ENCODE data around the gene ATP8B4.
"Not testable (repeated sequence)": the region's sequence is repeated elsewhere in the genome, so short reads cannot be mapped to it uniquely, and the experiment has no call there.

ATP8B4 gene

DNA sequence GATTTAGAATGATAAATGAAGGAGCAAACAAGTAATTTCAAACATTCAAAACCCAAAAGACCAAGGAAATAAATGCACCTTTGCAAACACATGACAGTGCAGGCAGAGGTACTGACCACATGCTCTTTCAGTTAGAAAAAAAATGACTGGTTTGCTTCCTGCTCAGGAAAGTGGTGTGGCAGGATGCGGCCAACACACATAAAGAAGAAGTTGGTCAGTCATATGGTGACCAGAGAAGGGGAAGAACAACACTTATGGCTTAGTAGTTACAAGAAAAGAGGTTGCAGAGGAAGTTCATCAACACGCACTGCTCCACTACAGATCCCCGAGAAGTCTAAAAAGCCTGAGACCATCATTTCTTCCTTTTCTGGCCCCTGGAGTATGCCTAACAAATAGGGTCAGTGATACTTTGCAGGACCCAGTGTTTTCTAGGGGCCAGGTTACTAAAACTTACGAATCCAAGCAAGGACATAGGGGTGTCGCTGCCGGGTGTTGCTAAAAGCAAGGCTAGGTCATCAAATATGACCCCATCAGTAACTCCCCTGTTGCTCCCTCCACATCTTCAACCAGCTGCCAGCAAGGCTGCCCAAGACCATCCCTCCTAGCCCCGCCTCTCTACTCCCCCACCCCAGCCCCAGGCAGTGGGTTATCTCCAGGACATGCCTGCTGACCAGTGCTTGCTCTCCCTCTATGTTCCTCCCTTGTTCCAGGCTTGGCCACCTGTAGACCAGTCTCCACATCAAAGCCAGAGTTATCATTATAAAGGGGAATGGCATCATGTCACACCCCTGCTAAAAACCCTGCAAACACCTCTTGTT, 11.2 kb downstream of the ATP8B4 start:
- no peak for DNase-seq (ENCODE audit: low read depth)

DNA sequence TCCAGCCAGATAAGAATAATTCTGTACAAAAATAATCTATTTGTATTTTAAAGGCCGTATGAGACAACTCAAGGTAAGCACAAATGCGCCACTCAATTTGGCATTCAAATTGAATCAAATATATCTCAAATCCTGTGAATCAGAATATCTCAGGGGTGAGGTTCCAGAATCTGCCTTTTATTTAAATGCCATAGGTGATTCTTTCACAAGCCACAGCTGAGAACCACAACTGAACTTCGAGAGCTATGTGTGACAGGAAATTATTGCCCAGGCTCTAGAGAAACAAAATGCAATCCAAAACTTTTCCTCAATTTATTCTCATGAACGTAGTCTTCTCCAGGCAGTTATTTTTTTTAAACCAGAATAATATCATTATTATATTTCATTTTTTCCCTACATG, 11.9 kb downstream of the ATP8B4 start:
- no peak for DNase-seq (ENCODE audit: low read depth)

DNA sequence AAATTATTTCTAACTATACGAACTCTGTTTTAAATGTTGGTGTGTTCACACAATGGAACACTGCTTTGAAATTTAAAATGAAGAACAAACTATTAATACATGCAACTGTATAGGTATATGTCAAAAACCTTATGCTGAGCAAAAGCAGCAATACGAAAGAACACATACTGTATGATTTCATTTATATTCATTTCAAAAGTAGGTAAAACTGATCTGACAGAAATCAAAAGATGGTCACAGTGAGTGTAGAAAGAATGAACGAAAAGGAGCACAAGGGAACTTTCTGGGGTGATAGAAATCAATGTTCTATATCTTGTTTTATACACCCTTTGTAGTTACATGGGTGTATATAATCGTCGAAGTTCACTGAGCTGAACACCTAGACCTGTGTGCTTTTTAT, 12.6 kb downstream of the ATP8B4 start:
- DNase-seq (ENCODE audit: low read depth) = no peak

DNA sequence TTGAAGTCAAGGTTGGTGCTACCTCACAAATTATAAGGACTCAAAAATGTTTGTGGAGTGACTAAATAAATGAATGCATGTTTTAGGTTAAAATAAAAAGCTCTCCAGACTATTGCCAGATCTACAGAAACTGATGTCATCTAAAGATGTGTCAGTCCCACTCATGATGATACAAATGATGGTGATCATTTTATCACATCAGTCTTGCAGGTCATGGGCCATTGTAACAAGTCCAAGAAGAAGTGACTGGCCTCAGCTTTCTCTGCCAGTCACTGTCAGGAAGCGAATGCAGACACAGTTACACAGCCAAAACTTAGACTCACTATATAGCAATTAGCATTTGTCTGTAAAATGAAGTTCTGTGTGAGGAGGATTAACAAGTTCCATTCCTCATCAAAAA, 18.5 kb downstream of the ATP8B4 start:
- no peak for DNase-seq (ENCODE audit: low read depth)

DNA sequence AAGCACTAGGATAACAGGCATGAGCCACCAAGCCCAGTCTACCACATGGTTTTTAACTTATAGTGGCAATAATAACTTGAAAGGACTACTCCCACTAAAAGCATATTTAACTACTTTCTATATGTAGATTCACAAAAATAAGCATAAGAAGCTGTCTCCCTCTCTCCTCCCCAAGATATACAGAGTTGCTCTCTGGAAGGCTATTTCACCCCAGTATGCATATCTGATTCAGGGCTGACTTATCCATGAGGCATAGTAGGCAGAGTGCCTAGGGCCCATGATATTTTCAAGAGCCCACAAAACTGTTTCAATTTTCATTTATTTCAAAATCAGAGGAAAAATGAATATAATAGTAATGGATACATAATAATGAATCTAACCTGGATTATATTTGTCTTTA, 20.5 kb downstream of the ATP8B4 start:
- no peak for DNase-seq (ENCODE audit: low read depth)

DNA sequence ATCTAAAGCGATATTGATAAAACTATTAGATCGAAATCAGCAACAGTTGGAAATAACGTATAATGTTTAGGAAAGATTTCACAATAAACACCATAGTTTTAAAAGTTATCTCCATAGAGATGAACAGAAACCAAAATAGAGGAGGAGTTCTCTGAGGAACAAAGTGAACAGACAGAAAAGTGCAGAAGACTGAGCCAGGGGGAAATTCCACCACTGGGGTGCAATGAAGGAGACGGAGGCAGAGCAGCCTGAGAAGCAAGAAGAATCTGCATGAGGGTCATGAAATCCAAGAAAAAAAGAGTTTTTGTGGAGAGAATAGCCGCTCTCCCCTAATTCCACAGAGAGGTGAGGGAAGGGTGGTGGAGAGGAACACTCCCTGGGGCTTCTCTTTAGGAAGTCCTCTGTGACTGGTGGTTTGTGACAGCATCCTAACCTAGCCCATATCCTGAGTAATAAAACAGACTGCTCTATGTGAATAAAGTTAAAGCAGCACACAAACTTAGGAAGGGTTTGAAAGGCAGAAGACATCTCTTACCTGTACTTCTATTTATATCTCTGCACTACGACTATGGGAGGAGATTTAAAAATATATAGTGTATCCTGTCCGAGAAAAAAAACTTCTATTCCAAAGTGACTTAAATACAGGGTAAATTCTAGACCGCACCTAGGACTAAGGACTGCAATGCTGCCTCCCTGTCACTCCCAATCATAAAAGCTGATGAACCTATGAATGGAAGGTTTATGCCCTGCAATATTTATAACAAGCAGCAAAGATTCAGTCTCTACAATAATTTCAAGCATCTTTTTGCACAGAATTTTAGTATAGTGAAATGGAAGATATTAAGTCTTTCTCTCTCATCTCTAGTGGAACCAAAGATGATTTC, 22.9 kb downstream of the ATP8B4 start:
- DNase-seq (ENCODE audit: low read depth) = no peak

DNA sequence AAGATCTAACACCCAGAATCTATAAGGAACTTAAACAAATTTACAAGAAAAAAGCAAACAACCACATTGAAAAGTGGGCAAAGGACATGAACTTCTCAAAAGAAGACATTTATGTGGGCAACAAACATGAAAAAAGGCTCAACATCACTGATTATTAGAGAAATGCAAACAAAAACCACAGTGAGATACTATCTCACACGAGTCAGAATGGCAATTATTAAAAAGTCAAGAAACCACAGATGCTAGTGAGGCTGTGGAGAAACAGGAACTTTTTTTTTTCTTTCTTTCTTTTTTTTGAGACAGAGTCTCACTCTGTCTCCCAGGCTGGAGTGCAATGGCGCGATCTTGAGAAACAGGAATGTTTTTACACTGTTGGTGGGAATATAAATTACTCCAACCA, 29.6 kb downstream of the ATP8B4 start:
- not testable (repeated sequence) for DNase-seq (ENCODE audit: low read depth)

DNA sequence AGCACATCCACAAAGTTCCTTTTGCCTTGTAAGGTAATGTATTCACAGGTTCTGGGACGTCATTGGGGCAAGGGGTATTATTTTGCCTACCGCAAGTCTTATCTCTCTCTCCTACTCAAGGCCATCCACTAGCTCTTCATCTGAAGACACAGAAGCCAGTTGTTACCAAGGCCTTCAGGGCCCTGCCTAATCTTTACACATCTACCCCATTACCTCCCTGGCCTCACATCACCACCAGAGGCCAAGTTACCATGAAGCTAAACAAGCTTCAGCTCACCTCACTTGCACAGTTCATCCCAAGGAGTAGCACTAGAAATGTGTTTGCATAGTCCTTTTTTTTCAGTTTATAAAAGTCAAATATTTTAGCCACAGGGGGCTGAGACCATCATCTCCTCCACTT, 34.1 kb downstream of the ATP8B4 start:
- no peak for DNase-seq (ENCODE audit: low read depth)

DNA sequence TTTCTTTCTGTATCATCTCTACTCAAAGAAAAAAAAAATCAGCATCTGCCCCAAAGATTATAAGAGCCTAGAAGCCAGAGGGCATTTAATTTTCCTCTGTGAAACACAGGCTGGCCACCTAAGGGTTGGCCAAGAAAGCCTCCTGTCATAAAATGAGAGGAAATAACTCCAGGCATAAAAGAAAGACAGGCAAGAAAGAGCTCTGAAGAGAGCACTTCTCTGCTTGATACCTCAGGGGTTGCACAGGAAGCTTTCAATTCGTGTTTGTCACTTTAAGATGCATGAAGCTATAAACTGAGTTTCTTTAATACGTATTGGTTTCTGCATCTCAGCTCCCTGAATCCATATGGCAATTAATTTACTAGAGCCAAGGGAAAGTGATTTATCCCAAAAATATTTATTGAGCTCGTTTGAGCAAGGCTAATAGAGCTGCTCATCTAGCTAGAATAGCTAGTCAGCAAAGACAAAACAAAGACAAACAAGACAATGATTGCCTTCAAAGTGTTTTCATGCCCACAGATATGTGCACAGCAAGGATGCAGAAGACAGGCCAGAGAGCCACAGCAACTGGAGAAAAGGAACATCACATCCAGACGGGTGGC, 35.5 kb downstream of the ATP8B4 start:
- DNase-seq (ENCODE audit: low read depth) = no peak

DNA sequence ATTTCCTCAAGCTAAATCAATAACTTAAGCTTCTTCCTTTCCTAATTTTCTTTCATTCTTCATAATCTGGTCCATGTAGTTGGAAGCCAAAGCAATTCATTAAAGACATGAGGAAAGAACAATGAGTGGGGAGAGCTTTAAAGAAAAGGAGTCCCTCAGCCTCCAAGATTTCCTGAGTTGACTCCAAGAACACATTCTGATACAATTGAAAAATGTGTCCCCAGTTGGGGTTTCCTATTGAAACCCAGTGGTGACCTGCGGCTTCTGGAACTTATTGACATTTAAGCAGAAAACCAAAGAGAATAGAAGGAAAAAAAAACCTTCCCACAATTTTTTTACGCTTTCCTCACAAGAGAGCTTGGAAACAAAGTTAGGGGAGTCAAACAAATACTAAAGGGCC, 37.0 kb downstream of the ATP8B4 start:
- no peak for DNase-seq (ENCODE audit: low read depth)

DNA sequence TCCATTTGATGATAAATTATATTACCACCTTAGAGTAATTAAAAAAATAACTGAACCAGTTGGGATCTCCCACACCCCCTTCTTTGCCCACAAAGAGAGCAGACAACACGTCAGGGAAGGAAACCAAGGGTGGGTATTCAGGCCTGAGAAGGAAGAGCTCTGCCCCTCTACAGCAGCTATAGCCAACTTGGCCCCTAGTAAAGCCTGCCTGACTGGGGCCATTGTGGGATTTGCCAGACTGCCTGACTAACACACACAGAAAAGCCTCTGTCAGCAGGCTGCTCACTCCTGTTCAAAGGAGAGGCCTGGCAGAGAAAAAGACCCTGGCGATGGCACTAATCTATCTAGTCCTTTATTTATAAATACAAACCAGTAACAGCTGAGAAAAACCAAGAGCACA, 41.4 kb downstream of the ATP8B4 start:
- DNase-seq (ENCODE audit: low read depth) = no peak

DNA sequence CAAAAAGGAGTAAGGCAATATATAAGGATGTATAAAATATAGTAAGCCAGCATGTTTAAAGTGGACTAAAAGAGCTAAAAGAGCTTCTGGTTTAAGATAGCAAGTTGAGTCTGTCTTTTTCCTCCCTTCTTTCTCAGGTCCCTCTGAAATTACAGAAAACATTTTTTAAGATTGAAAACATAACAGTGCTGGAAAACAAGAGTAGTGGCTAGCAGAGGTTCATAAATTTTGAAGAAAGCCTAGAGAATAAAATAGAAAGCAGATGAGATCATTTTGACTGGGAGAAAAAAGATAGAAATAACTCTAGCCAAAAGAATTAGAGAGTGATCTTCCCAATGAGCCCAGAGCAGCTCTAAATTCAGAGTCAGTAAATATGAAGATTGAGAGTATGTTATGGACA, 41.9 kb downstream of the ATP8B4 start:
- DNase-seq (ENCODE audit: low read depth) = no peak

DNA sequence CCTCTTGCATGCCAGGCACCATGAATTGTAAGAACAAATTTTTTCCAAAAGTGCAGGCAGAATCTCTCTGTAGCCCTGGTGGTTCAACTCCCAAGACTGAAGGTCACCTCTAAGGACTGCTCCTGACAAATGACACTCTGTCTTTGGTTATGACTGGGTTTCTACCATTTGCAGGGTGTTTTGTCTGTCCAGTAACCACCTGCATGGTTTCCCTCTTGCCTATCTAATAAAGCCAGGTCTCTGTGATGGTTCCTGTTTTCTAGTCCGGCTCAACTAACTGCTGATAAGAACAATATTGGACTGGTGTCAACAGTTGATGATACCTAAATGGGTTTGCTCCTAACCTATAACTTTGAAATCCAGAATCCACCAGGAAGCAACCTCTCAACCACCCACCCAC, 43.7 kb downstream of the ATP8B4 start:
- no peak for DNase-seq (ENCODE audit: low read depth)

DNA sequence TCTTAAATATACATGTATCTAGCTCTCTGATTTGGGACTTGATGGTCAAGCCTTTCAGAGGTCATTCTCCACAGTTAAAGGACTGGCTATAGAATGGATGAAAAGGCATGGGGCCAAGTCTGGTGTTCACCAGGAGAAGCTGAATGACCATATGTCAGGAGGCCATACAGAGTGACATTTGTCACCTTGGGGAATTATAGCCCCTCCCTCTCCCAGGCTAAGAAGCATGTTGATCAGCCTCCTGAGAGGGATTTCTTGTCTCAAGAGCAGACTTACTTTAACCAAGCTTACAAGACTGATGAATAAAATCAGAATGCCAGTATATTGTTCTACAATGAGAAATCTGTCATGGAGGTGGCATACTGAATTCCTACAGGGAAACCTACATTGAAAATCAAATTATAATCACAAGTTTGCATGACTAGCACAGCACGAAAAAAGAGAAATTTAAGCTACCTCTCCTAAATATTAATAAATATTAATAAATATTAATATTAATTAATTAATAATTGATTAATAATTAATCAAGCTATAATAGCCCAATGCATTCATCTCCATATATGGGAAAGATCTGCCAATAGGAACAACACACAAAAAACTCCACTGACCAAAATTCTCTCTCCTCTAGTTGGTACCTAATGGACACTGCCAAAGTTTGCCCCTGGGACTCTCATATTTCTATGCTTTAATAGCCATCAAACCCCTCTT, 47.3 kb downstream of the ATP8B4 start:
- no peak for DNase-seq (ENCODE audit: low read depth)

DNA sequence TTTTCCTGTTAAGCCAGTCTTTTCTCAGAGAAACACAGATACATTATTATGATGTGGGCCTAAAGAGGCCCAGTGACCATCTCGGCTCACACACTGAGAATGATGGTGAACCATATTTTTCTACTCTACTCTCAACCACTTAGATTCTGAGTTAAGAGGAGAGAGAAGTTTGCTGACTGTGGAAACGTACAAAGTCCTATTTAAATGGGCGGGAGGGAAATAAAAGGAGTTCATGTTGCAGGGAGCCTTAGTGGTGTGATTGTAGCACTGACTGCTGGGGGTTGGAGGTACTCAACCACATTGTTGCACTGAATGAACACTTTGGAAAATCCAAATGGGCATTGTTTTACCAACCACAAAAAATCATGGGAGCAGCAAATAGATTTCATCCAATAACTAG, 51.0 kb downstream of the ATP8B4 start:
- DNase-seq (ENCODE audit: low read depth) = no peak

DNA sequence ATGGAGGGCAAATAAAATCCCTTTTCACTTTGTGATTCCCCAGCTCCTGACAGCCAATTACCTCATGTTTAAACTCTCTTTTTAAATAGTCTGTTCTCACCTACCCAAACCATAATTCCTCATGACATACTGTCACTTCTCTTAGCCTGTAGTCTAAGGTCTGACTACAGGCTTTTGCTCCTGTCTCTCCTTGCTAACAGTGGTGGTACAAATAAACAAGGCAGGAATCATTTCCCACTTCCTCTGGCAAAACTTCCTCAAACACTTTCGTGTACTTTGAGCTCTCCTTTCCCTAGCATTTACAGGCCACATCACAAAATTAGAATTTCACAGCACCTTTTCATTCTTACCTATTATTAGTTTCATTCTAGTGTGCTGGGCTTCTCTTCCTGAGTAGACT, 51.8 kb downstream of the ATP8B4 start:
- DNase-seq (ENCODE audit: low read depth) = no peak

DNA sequence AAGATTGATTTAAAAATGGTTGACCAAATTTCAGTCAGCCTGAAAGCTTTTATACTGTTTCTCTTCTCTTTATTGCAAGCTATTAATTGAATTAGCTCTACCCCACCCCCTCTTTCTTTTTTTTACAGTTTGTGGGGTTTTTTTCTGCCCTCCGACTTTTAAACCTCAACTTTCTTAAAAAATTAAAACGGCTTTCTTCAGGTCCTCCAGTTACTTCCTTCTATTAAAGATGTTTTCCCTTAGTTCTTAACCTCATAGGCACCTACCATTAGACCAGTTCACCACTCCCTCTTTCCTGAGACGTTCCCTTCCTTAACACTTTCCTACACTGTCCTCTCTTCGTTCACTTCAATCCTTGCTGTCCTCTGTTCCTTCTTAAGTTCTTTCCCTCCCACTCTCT, 52.4 kb downstream of the ATP8B4 start:
- DNase-seq (ENCODE audit: low read depth) = no peak

DNA sequence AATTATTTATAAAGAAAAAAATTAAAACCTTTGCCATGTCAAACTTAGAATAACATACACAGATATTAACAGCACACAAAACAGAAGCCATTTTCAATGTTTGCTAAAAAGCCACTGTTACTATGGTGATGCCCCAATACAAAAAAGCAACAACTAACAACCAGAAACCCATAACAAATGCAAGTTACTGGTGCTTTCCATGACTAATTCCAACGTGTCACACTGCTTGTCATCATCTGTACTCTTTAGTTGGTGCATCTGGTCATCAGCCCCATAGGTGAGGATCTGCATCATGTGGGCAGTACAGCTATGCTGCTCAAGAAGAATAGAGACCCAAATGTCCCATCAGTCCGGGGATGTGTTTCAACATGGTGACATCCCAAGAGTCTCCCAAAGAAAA, 52.8 kb downstream of the ATP8B4 start:
- DNase-seq (ENCODE audit: low read depth) = no peak

DNA sequence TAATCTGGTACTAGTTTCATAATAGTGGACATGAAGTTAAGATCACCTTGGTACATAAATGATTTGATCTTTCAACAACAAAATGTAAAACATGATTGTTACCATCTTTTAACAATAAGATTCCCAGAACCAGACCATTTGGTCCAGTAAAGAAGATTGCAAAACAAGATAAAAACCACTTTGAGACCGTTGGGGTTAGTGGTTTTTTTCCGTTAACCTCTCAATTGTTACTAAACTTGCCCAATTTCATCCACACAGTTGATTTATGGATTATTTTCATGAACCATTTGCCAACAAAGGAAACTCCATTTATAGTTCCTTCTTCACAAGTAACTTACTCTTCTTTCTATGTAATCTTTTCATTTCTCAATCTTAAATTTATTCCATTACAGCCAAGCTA, 53.8 kb downstream of the ATP8B4 start:
- DNase-seq (ENCODE audit: low read depth) = no peak

DNA sequence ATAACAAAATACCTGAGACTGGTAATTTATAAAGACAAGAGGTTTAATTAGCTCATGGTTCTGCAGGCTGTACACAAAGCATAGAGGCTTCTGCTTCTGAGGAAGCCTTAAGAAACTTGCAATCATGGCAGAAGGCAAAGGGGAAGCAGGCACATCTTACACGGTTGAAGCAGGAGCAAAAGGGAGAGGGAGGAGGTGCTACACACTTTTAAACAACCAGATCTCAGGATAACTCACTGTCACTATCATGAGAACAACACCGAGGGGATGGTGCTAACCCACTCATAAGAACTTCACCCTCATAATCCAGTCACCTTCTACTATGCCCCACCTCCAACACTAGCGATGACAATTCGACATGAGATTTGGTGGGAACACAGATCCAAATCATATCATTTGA, 54.4 kb downstream of the ATP8B4 start:
- no peak for DNase-seq (ENCODE audit: low read depth)

DNA sequence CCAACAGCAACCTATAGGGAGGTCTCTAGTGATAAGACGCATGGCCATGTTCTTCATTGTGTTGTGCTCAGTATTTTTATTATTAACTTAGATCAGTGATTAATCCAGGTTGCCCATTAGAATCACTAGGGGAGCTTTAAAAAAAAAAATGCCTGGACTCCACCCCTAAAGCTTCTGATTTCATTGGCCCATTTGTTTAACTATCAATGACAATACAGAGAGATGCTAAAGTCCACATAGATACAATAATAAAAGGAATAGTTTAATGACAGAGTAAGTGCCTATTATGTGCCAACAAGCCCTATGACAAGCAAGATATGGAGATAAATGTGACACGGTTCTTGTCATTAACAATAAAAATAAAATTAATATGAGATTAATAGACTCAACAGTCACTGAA, 55.8 kb downstream of the ATP8B4 start:
- DNase-seq (ENCODE audit: low read depth) = no peak

DNA sequence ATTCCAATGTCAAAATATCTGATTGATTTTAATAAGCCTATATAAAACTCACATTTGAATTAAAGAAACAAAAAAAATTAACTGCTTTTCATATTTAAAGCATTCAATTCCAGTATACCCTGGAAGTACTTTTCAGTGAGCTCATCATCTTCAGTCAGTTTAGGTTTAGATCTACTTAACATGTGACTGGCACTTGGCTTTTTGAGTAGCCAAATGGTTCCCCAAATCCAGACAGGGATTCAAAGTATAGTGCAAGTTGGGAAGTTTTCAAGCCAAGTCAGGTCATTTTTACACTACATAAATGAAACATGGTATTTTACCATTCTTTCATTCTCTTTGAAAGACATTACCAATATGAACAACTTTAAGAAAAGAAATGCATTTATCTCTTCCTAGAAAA, 57.5 kb downstream of the ATP8B4 start:
- DNase-seq (ENCODE audit: low read depth) = no peak
